ENCODE results near the gene LZTS2.

LZTS2 gene

DNA sequence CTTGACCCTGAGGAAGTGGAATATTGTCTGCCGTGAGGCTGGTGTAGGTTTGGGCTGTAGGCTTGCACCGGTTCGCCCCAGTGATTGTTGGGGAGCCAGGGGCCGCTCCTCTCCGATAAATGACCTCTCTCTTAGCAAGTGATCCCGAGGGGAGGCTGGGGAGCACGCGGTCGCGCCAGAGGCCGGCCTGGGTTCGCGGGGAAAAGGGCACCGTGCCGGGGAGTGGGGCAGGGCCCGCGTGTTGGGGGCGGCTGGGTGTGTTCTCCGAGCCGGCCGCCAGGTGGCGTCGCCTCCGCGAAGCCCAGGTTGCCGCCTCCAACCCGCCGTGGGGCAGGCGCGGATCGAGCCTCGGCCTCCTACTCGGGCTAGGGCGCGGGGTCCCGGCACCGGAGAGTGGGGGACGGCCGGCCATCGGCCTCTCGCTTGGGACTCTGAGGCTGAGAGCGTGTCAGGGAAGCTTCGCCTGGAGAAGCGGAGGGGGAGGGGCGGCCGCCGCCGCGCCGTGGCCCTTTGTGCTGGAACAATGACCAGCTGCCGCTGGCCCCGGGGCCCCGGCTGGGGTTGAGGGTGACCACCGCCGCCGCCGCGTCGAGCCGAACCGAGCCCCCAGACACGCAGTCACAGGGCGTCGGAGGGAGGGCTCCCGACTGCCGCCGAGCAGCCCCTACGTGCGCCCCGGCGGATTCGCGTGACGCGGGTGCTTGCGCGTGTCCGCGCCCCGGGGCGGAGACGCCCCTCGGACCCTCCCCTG lies 442 bp upstream of the LZTS2 start:
- Histone ChIP-seq H3K36me3 (replicated peaks) (peaks cover 20% of the 10 kb centered on the region), H3K4me3 (ENCODE audit: low read depth, low read length) (peak overlapping the region; percentile 81), H3K27ac (peak overlapping the region; percentile 95), H3K27me3 (replicated peaks) (no peaks in the 10 kb centered on the region)
- in situ Hi-C loops (cut with HindIII; ENCODE audit: low pct_ligation_motif_present, low sequenced_read_pairs): no loop called here
- TF ChIP-seq, protein P1, sequence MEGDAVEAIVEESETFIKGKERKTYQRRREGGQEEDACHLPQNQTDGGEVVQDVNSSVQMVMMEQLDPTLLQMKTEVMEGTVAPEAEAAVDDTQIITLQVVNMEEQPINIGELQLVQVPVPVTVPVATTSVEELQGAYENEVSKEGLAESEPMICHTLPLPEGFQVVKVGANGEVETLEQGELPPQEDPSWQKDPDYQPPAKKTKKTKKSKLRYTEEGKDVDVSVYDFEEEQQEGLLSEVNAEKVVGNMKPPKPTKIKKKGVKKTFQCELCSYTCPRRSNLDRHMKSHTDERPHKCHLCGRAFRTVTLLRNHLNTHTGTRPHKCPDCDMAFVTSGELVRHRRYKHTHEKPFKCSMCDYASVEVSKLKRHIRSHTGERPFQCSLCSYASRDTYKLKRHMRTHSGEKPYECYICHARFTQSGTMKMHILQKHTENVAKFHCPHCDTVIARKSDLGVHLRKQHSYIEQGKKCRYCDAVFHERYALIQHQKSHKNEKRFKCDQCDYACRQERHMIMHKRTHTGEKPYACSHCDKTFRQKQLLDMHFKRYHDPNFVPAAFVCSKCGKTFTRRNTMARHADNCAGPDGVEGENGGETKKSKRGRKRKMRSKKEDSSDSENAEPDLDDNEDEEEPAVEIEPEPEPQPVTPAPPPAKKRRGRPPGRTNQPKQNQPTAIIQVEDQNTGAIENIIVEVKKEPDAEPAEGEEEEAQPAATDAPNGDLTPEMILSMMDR (IDR thresholded peaks at IDR 0.05; ENCODE audit: low read depth, low read length, missing control alignments): peak; percentile 64
- peak; percentile 39 for DNase-seq

DNA sequence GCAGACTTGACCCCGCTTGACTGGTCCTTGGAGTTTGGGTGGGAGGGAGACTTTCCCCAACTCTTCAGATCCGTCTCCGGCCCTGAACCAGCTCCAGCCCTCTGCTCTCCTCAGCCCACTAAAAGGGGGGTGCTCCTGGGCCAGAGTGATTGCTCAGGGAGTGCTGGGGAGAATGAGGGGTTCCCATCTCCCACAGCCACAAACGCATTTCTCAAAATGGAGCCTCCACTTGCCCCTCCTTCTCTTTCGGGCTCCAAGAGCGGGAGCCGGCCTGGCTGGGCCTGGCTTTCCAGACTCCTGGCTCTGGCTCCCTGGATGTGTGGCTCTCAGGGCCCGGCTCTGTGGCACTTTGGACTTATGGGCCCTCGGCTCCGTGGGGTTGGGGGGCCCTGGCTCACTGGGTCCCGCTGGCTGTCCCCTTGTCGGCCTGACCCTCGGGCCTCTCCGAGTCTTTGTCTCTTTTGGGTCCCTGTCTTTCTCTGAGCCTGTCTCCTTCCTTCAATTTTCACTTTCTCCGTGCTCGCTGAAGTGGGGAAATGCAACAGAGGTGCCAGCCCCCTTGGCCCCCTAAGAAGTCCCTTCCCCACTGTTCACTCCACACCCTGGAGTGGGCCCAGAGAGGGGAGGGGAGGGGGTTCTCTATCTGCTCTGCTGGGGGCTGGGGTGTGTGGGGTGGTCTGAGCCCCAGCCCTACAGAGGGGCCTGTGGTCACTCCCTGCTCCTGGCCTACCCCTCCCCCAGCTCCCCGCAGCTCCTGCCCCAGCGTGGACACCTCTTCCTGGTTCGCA lies 713 bp downstream of the LZTS2 start:
- Histone ChIP-seq H3K36me3 (replicated peaks) (peaks cover 19% of the 10 kb centered on the region), H3K27me3 (replicated peaks) (no peaks in the 10 kb centered on the region), H3K27ac (peak overlapping the region; percentile 95), H3K4me3 (ENCODE audit: low read depth, low read length) (peak overlapping the region; percentile 81)
- no peak for DNase-seq
- TF ChIP-seq, protein P1 (IDR thresholded peaks at IDR 0.05; ENCODE audit: low read depth, low read length, missing control alignments): no peak
- in situ Hi-C loops (cut with HindIII; ENCODE audit: low pct_ligation_motif_present, low sequenced_read_pairs): no loop called here

DNA sequence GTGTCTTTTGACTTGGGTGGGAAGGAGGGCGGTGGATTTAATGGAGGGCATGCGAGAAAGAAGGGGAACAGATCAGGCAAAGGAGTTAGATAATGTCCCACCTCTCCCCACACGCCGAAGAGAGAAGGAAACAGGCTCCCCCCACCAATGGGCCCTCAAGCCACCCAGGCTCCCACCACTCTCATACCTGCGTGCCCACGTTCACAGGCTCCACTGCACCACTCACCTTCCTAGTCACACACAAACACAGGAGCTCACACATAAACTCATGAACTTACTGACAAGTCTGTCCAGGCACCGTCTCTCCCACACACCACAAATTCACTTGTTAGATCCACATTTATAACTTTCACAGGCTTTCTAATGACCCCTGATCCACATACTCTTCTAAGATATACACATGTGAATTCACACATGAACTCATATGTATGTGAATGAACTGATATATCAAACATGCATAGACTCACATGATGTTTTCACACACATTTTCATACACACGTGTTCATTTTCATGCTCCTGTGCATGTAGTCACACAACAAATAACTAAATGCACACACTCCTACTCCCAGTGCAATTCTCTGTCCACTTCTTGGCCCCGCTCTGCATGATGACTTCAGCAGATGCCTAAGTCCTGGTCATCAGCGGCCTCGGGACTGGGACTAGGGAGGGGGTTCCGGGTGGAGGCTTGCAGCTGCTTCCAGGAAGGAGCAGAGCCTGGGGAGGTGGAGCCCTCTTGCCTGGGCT lies 1.5 kb downstream of the LZTS2 start:
- DNase-seq: peak; percentile 90
- Histone ChIP-seq H3K27ac (peak overlapping the region; percentile 95), H3K36me3 (replicated peaks) (peaks cover 24% of the 10 kb centered on the region), H3K27me3 (replicated peaks) (no peaks in the 10 kb centered on the region), H3K4me3 (ENCODE audit: low read depth, low read length) (peak overlapping the region; percentile 81)
- in situ Hi-C loops (cut with HindIII; ENCODE audit: low pct_ligation_motif_present, low sequenced_read_pairs): no loop called here
- TF ChIP-seq, protein P1 (IDR thresholded peaks at IDR 0.05; ENCODE audit: low read depth, low read length, missing control alignments): no peak

DNA sequence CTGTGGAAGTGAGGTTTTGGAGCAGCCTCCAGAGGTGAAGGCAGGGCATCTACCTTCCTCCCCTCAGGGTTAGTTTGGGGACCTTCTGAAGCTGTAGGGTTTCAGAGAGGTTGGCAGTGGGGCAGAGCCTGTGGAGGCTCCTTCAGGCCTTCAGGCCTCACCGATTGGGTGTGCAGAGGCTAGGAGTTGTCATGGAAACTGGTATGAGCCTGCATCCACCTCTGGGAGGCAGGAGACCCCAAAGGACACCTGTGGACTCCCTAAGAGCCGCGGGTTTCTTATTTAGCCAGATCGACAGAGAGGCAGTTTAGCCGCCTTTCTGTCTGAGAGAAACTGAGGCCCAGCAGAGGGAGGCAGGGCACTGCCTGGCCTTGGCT lies 2.0 kb downstream of the LZTS2 start:
- H3K27ac ChIP-seq: peak overlapping the region; percentile 95
- in situ Hi-C loops (cut with HindIII; ENCODE audit: low pct_ligation_motif_present, low sequenced_read_pairs): no loop called here
- peak overlapping the region; percentile 81 for H3K4me3 ChIP-seq (ENCODE audit: low read depth, low read length)
- peaks cover 30% of the 10 kb centered on the region for H3K36me3 ChIP-seq (replicated peaks)
- TF ChIP-seq, protein P1 (IDR thresholded peaks at IDR 0.05; ENCODE audit: low read depth, low read length, missing control alignments): no peak
- no peak for DNase-seq
- no peaks in the 10 kb centered on the region for H3K27me3 ChIP-seq (replicated peaks)

DNA sequence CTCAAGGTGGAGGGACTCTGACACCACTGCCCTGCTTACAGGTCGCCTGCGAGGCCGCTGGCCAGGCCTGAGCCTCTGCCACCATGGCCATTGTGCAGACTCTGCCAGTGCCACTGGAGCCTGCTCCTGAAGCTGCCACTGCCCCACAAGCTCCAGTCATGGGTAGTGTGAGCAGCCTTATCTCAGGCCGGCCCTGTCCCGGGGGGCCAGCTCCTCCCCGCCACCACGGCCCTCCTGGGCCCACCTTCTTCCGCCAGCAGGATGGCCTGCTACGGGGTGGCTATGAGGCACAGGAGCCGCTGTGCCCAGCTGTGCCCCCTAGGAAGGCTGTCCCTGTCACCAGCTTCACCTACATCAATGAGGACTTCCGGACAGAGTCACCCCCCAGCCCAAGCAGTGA lies 2.8 kb downstream of the LZTS2 start:
- TF ChIP-seq, protein P1 (IDR thresholded peaks at IDR 0.05; ENCODE audit: low read depth, low read length, missing control alignments): no peak
- H3K27me3 ChIP-seq (replicated peaks): no peaks in the 10 kb centered on the region
- peaks cover 38% of the 10 kb centered on the region for H3K36me3 ChIP-seq (replicated peaks)
- no peak overlapping the region for H3K4me3 ChIP-seq (ENCODE audit: low read depth, low read length)
- in situ Hi-C loops (cut with HindIII; ENCODE audit: low pct_ligation_motif_present, low sequenced_read_pairs): no loop called here
- H3K27ac ChIP-seq: no peak overlapping the region
- no peak for DNase-seq
